ENCODE results near the gene BTG1. TPM values are rescaled to one million over a fixed set of nuclear protein-coding genes. Genes with fewer than 3 reads are reported as not detected.

Gene BTG1
- total RNA-seq, 1 donor, result 25.0 TPM

DNA sequence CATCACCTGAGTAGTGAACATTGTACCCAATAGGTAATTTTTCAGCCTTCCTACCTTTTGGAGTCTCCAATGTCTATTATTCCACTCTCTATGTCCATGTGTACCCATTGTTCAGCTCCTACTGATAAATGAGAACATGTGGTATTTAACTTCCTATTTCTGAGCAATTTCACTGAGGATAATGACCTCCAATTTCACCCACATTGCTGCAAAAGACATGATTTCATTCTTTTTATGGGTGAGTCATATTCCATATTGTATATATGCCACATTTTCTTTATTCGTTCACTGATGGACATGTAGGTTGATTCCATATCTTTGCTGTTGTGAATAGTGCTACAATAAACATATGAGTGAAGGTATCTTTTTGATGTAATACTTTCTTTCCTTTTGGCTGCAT lies 16.4 kb upstream of the BTG1 start:
- H2AFZ ChIP-seq (ENCODE audit: low read length), result no peak overlapping the region
- no peak overlapping the region for H3K27ac ChIP-seq (ENCODE audit: low read depth, low read length)
- peaks cover 7% of the 10 kb centered on the region for H3K4me1 ChIP-seq (ENCODE audit: insufficient read depth, low read length)
- H4K20me1 ChIP-seq (ENCODE audit: insufficient read depth, low read length), result no peaks in the 10 kb centered on the region
- no peak overlapping the region for H3K4me2 ChIP-seq (ENCODE audit: insufficient read depth, low read length)
- no peak for DNase-seq (ENCODE audit: insufficient read length, low spot score, missing footprints)
- H3K36me3 ChIP-seq (ENCODE audit: insufficient read depth, low read length), result no peaks in the 10 kb centered on the region
- TF ChIP-seq CTCF (IDR thresholded peaks at IDR 0.05; ENCODE audit: extremely low read depth, low read depth, low read length), result no peak
- no peaks in the 10 kb centered on the region for H3K9me3 ChIP-seq (ENCODE audit: low read depth, low read length)
- H3K27me3 ChIP-seq (ENCODE audit: insufficient read depth, low read length), result no peaks in the 10 kb centered on the region
- no peak overlapping the region for H3K4me3 ChIP-seq (ENCODE audit: insufficient read depth, low read length)
- no peaks in the 10 kb centered on the region for H3K79me2 ChIP-seq (ENCODE audit: insufficient read depth, low read length)

DNA sequence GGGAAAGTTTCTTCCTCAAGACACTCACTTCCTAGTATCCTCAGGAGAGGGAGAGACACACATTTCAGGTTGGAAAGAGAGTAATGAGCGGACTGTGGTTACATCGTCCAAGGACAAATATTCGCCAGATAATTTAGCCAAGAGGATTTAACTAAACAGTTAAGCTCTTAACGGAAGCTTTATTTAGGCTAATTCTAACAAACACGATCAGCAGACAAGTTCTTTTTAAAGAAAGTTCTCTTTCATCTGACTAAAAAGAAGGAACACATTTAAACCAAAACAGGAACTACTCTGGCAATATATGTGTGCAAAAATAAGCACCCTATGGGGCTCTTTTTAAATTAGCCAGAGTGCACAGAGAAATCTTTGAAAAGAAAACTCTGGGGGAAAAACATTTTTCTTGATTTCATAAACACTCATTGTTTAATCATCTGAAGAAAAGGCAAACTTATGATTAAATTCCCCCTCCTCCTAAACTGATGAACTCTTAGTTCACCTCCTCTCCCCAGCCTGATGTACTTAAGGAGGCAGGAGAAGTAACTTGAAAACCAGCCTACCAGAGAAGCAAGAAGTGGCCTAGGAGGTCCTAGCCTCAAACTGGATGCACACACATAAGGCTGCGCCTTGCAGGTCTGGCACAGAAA lies 13.3 kb upstream of the BTG1 start:
- Histone ChIP-seq H2AFZ (ENCODE audit: low read length) (peak overlapping the region; percentile 74), H3K4me2 (ENCODE audit: insufficient read depth, low read length) (no peak overlapping the region), H3K9me3 (ENCODE audit: low read depth, low read length) (no peaks in the 10 kb centered on the region), H3K36me3 (ENCODE audit: insufficient read depth, low read length) (no peaks in the 10 kb centered on the region), H3K4me3 (ENCODE audit: insufficient read depth, low read length) (no peak overlapping the region), H3K79me2 (ENCODE audit: insufficient read depth, low read length) (no peaks in the 10 kb centered on the region), H3K27me3 (ENCODE audit: insufficient read depth, low read length) (no peaks in the 10 kb centered on the region), H4K20me1 (ENCODE audit: insufficient read depth, low read length) (no peaks in the 10 kb centered on the region), H3K4me1 (ENCODE audit: insufficient read depth, low read length) (peaks cover 7% of the 10 kb centered on the region), H3K27ac (ENCODE audit: low read depth, low read length) (no peak overlapping the region)
- DNase-seq (ENCODE audit: insufficient read length, low spot score, missing footprints), result no peak
- TF ChIP-seq CTCF (IDR thresholded peaks at IDR 0.05; ENCODE audit: extremely low read depth, low read depth, low read length), result no peak

DNA sequence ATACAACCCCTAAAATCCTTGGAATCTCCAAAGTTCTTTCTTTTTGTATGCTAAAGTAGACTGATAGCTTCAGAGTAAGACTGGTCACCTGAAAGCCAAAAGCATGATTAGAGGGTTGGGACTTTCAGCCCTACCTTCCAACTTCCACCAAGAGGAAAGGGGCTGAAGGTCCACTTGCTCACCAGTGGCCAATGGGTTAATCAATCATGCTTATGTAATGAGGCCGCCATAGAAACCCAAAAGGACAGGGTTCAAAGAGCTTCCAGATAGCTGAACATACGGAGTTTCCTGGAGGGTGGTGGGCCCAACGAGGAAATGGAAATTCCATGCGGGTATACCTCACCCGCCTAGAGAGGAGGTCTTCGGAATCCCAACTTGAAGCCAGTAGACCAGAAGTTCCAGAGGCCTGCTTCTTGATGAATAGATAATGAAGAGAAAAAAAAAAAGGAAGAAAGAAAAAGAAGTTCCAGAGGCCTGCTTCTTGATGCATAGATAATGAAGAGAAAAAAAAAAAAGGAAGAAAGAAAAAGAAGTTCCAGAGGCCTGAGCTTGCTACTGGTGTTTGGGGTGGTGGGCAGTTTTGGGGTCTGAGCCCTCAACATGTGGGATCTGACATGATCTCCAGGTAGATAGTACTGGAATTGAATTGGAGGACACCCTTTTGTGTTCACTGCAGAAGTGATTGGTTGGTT lies 11.2 kb upstream of the BTG1 start:
- Histone ChIP-seq H3K4me2 (ENCODE audit: insufficient read depth, low read length) (no peak overlapping the region), H3K4me1 (ENCODE audit: insufficient read depth, low read length) (peaks cover 7% of the 10 kb centered on the region), H2AFZ (ENCODE audit: low read length) (no peak overlapping the region), H4K20me1 (ENCODE audit: insufficient read depth, low read length) (no peaks in the 10 kb centered on the region), H3K36me3 (ENCODE audit: insufficient read depth, low read length) (no peaks in the 10 kb centered on the region), H3K79me2 (ENCODE audit: insufficient read depth, low read length) (no peaks in the 10 kb centered on the region), H3K4me3 (ENCODE audit: insufficient read depth, low read length) (no peak overlapping the region), H3K27me3 (ENCODE audit: insufficient read depth, low read length) (no peaks in the 10 kb centered on the region), H3K27ac (ENCODE audit: low read depth, low read length) (no peak overlapping the region), H3K9me3 (ENCODE audit: low read depth, low read length) (no peaks in the 10 kb centered on the region)
- no peak for TF ChIP-seq CTCF (IDR thresholded peaks at IDR 0.05; ENCODE audit: extremely low read depth, low read depth, low read length)
- DNase-seq (ENCODE audit: insufficient read length, low spot score, missing footprints), result no peak

- no peak for DNase-seq (ENCODE audit: insufficient read length, low spot score, missing footprints)
- Histone ChIP-seq H3K4me3 (ENCODE audit: insufficient read depth, low read length) (no peak overlapping the region), H3K4me2 (ENCODE audit: insufficient read depth, low read length) (no peak overlapping the region), H2AFZ (ENCODE audit: low read length) (peak overlapping the region; percentile 53), H3K27me3 (ENCODE audit: insufficient read depth, low read length) (no peaks in the 10 kb centered on the region), H4K20me1 (ENCODE audit: insufficient read depth, low read length) (no peaks in the 10 kb centered on the region), H3K79me2 (ENCODE audit: insufficient read depth, low read length) (no peaks in the 10 kb centered on the region), H3K36me3 (ENCODE audit: insufficient read depth, low read length) (no peaks in the 10 kb centered on the region), H3K4me1 (ENCODE audit: insufficient read depth, low read length) (peaks cover 4% of the 10 kb centered on the region), H3K9me3 (ENCODE audit: low read depth, low read length) (no peaks in the 10 kb centered on the region), H3K27ac (ENCODE audit: low read depth, low read length) (no peak overlapping the region)
- TF ChIP-seq CTCF (IDR thresholded peaks at IDR 0.05; ENCODE audit: extremely low read depth, low read depth, low read length), result no peak
Measured at GRCh38 chr12:92156139-92156538, 10.5 kb upstream of the BTG1 start.

Measured in osteoblast (primary cell).